Fibroblast of the aortic adventitia (primary cell): ENCODE data around the gene BTK. TPM values are rescaled to one million over a fixed set of nuclear protein-coding genes. Genes with fewer than 3 reads are reported as not detected.

Experiments used
- DNase-seq: peaks from one replicate; pipeline ENCODE4 v3.0.0-alpha.2; 2010; ENCODE audit warnings: low read depth
- H3K4me3 ChIP-seq: 2 replicates; pipeline ENCODE4 v1.5.1; 2011; ENCODE audit warnings: low read depth, mild to moderate bottlenecking, control low read depth, low read length, moderate library complexity
- CTCF ChIP-seq: IDR thresholded peaks from 2 replicates; pipeline ENCODE4 v1.5.1; 2011; ENCODE audit warnings: mild to moderate bottlenecking, low read length, control low read depth, inconsistent platforms; ENCODE audit not compliant: insufficient read depth
- small RNA-seq: library from RNA; depleted of rRNA; stranded (forward); fragments of <200 nt; gene quantifications from one replicate; pipeline ENCODE3, GENCODE V24; 2012
- total RNA-seq: library from RNA; depleted of rRNA; stranded (reverse); fragments of >200 nt; gene quantifications from 2 replicates; pipeline ENCODE4 v1.2.3, GENCODE V29; 2012; ENCODE audit warnings: low replicate concordance

BTK gene
- total RNA-seq, 1 donor, result not detected

- DNase-seq, result no peak
- no peak for TF ChIP-seq CTCF
- H3K4me3 ChIP-seq, result no peak overlapping the region
Measured at GRCh38 chrX:101303790-101304189, 82.2 kb downstream of the BTK start.

Small RNA genes within 50 kb of the gene (small RNA-seq; reads per million reads assigned to genes)
- not detected for gene RNU6-934P

Other genes with a start within 250 kb of the BTK start
- 0.41 and 1.8 TPM in 2 replicates for gene DRP2, start 166.4 kb downstream of the BTK start, total RNA-seq
- 0.63 and 0.98 TPM in 2 replicates for gene TAF7L, start 94.9 kb downstream of the BTK start, total RNA-seq
- gene TIMM8A, start 37.4 kb downstream of the BTK start, total RNA-seq, result 3.2 and 8.8 TPM in 2 replicates
- 1,088 and 1,131 TPM in 2 replicates for gene RPL36A, start 4.8 kb upstream of the BTK start, total RNA-seq
- gene GLA, start 21.7 kb upstream of the BTK start, total RNA-seq, result 18.8 and 19.6 TPM in 2 replicates
- gene HNRNPH2, start 22.0 kb upstream of the BTK start, total RNA-seq, result 66.2 and 161 TPM in 2 replicates
- gene ARMCX4, start 99.3 kb upstream of the BTK start, total RNA-seq, result 4.0 and 25.4 TPM in 2 replicates
- gene ARMCX1, start 164.4 kb upstream of the BTK start, total RNA-seq, result 52.0 and 104 TPM in 2 replicates
- gene ARMCX6, start 231.8 kb upstream of the BTK start, total RNA-seq, result 19.1 and 45.6 TPM in 2 replicates
- 69.4 and 146 TPM in 2 replicates for gene ARMCX3, start 237.0 kb upstream of the BTK start, total RNA-seq